HEK293 (cell line): Measurements from ENCODE around the gene RPS28.
A peak's percentile ranks its signal among the peaks of the same experiment; 100 is the strongest.
"Not testable (repeated sequence)": the region's sequence is repeated elsewhere in the genome, so short reads cannot be mapped to it uniquely, and the experiment has no call there.

Source experiments
- CTCF ChIA-PET: fragments of 350-600 bp; formaldehyde crosslinking; extraction: SDS; loops from one replicate; lab custom pipeline; 2021; ENCODE audit warnings: antibody characterized with exemption; lab: Yijun Ruan, JAX
- POLR2A ChIA-PET: fragments of 300-600 bp; formaldehyde crosslinking; extraction: SDS; loops from one replicate; lab custom pipeline; 2020; ENCODE audit warnings: antibody characterized with exemption, inconsistent platforms; lab: Yijun Ruan, JAX
- H3K27ac ChIP-seq: fragments of 200-500 bp; sonication (Bioruptor generic); 2 replicates; pipeline ENCODE4 v1.5.1; 2014; ENCODE audit warnings: low read depth, low read length, control low read depth, inconsistent platforms; ENCODE audit errors: extremely low read depth
- H3K36me3 ChIP-seq, 2 experiments: fragments of 200-500 bp in 1 of 2; sonication (Bioruptor generic) in 1 of 2; 1 replicate in 1 of 2; 2 replicates in 1 of 2; pipeline ENCODE4 v1.5.1; 2014 to 2017; ENCODE audit warnings: inconsistent platforms in 2 of 2, low read length in 2 of 2; ENCODE audit not compliant: control insufficient read depth in 2 of 2, insufficient read depth in 1 of 2
- H3K4me1 ChIP-seq: fragments of 200-500 bp; sonication (Bioruptor generic); 2 replicates; pipeline ENCODE4 v1.5.1; 2014; ENCODE audit warnings: mild to moderate bottlenecking, low read length, inconsistent platforms; ENCODE audit not compliant: control insufficient read depth, insufficient read depth
- H3K4me3 ChIP-seq: 2 replicates; pipeline ENCODE4 v1.5.1; 2011; ENCODE audit warnings: low read depth, mild to moderate bottlenecking, control low read depth, low read length, moderate library complexity
- H3K9me3 ChIP-seq: fragments of 200-500 bp; sonication (Bioruptor generic); 2 replicates; pipeline ENCODE4 v1.5.1; 2014; ENCODE audit warnings: low read depth, low read length, inconsistent platforms; ENCODE audit not compliant: control insufficient read depth, insufficient read depth
- EGR2 ChIP-seq: fragments of 450-650 bp; formaldehyde crosslinking; IDR thresholded peaks from 2 replicates; pipeline ENCODE4 v1.5.1; 2016; ENCODE audit warnings: low read depth, missing biosample characterization, missing genetic modification characterization
- ZBTB10 ChIP-seq: fragments of 450-650 bp; formaldehyde crosslinking; IDR thresholded peaks from 2 replicates; pipeline ENCODE4 v1.5.1; 2016; ENCODE audit warnings: missing biosample characterization, missing genetic modification characterization
- ZFHX2 ChIP-seq: fragments of 450-650 bp; formaldehyde crosslinking; conservative IDR thresholded peaks from 2 replicates; pipeline ENCODE4 v1.5.1; 2016; ENCODE audit warnings: missing biosample characterization, missing genetic modification characterization
- ZIC2 ChIP-seq: fragments of 450-650 bp; formaldehyde crosslinking; IDR thresholded peaks from 2 replicates; pipeline ENCODE4 v1.5.1; 2016; ENCODE audit warnings: missing biosample characterization, missing genetic modification characterization
- ZNF416 ChIP-seq: fragments of 450-650 bp; formaldehyde crosslinking; IDR thresholded peaks from 2 replicates; pipeline ENCODE4 v1.5.1; 2016; ENCODE audit warnings: missing biosample characterization, missing genetic modification characterization
- ZNF664 ChIP-seq: fragments of 450-650 bp; formaldehyde crosslinking; IDR thresholded peaks from 2 replicates; pipeline ENCODE4 v1.5.1; 2016; ENCODE audit warnings: missing biosample characterization, missing genetic modification characterization
- TF ChIP-seq, protein P1 (sequence below): fragments of 450-650 bp; formaldehyde crosslinking; IDR thresholded peaks from 2 replicates; pipeline ENCODE4 v1.5.1; 2016; ENCODE audit warnings: missing biosample characterization, missing genetic modification characterization
- TF ChIP-seq, protein P2 (sequence below): fragments of 450-650 bp; formaldehyde crosslinking; IDR thresholded peaks from 2 replicates; pipeline ENCODE4 v1.5.1; 2017; ENCODE audit warnings: missing biosample characterization, missing genetic modification characterization

RPS28 gene

GRCh38 chr19:8321067-8321985 is at the start of gene RPS28, which contains the start of gene NDUFA7 (continued):
- no peak for TF ChIP-seq ZNF416 (tag by site-specific recombination)
- TF ChIP-seq ZBTB10 (tag by site-specific recombination) = peak; percentile 81; the same call in 1 of the 2 replicates

GRCh38 chr19:8276508-8276907 is 44.8 kb upstream of the RPS28 start:
- H3K9me3 ChIP-seq, H3K4me3 ChIP-seq, POLR2A ChIA-PET, H3K4me1 ChIP-seq, CTCF ChIA-PET, H3K36me3 ChIP-seq, H3K27ac ChIP-seq: not testable (repeated sequence)

DNA sequence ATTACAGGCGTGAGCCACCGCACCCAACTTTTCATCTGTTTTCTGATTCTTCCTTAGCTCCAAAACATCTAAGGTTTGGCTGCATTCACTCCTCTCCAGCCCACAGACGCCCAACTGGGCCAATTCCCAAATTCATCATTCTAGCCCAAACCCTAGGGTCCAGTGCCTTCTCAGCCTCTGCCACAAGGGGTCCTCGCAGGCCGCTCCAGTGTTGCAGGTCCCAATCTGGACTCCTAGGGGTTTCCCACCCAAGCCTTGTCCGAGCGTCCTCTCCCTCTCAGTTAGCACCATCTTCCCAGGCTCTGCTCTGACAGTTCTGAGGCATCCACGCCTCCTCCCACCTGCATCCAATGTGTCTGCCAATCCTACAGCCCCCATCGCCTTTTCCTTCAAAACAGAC is 30.0 kb upstream of the RPS28 start:
- CTCF ChIA-PET, H3K27ac ChIP-seq, H3K36me3 ChIP-seq, POLR2A ChIA-PET, H3K9me3 ChIP-seq, H3K4me3 ChIP-seq, H3K4me1 ChIP-seq: not testable (repeated sequence)

- H3K4me1 ChIP-seq = no peaks in the 10 kb centered on the region
- no peak for TF ChIP-seq ZNF664
- peak; percentile 53; the same call in 1 of the 2 replicates for TF ChIP-seq EGR2 (tag by site-specific recombination)
- TF ChIP-seq, protein P1, sequence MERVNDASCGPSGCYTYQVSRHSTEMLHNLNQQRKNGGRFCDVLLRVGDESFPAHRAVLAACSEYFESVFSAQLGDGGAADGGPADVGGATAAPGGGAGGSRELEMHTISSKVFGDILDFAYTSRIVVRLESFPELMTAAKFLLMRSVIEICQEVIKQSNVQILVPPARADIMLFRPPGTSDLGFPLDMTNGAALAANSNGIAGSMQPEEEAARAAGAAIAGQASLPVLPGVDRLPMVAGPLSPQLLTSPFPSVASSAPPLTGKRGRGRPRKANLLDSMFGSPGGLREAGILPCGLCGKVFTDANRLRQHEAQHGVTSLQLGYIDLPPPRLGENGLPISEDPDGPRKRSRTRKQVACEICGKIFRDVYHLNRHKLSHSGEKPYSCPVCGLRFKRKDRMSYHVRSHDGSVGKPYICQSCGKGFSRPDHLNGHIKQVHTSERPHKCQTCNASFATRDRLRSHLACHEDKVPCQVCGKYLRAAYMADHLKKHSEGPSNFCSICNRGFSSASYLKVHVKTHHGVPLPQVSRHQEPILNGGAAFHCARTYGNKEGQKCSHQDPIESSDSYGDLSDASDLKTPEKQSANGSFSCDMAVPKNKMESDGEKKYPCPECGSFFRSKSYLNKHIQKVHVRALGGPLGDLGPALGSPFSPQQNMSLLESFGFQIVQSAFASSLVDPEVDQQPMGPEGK (tag by site-specific recombination) = no peak
- TF ChIP-seq ZFHX2 (tag by site-specific recombination) = peak; percentile 31
- TF ChIP-seq, protein P2, sequence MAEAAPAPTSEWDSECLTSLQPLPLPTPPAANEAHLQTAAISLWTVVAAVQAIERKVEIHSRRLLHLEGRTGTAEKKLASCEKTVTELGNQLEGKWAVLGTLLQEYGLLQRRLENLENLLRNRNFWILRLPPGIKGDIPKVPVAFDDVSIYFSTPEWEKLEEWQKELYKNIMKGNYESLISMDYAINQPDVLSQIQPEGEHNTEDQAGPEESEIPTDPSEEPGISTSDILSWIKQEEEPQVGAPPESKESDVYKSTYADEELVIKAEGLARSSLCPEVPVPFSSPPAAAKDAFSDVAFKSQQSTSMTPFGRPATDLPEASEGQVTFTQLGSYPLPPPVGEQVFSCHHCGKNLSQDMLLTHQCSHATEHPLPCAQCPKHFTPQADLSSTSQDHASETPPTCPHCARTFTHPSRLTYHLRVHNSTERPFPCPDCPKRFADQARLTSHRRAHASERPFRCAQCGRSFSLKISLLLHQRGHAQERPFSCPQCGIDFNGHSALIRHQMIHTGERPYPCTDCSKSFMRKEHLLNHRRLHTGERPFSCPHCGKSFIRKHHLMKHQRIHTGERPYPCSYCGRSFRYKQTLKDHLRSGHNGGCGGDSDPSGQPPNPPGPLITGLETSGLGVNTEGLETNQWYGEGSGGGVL (tag by site-specific recombination) = peak; percentile 20; the same call in 1 of the 2 replicates
- peak; percentile 29; the same call in 1 of the 2 replicates for TF ChIP-seq ZIC2 (tag by site-specific recombination)
- H3K36me3 ChIP-seq = peaks cover 0 to 19% of the 10 kb centered on the region in 2 experiments; a peak in 2 of 3 replicates
- no peak overlapping the region for H3K4me3 ChIP-seq
- ChIA-PET CTCF (interaction anchor here (1.6 kb wide), 1 partner anchor 32 kb away, joined by 6 read pairs; no protein-coding TSS in a partner anchor), POLR2A (interaction anchor here (0.6 kb wide), 2 partner anchors 19 to 197 kb away, joined by 3 to 4 read pairs; partner anchors contain the start of genes NDUFA7 and RPS28)
- H3K27ac ChIP-seq = no peak overlapping the region
- no peaks in the 10 kb centered on the region for H3K9me3 ChIP-seq
Measured at GRCh38 chr19:8302357-8302691, 19.0 kb upstream of the RPS28 start.
